Brain microvascular endothelial cell (primary cell): ENCODE results near the gene SLC35C1.

Experiments
- DNase-seq: peaks from one replicate; pipeline ENCODE4 v3.0.0-alpha.2; 2020
- H3K27ac ChIP-seq: fragments of 250-450 bp; sonication (Bioruptor Pico); 2 replicates; pipeline ENCODE4 v1.5.1; 2020; ENCODE audit warnings: mild to moderate bottlenecking, moderate library complexity
- H3K27me3 ChIP-seq: fragments of 250-450 bp; sonication (Bioruptor Pico); replicated peaks from 2 replicates; pipeline ENCODE4 v1.5.1; 2020; ENCODE audit warnings: mild to moderate bottlenecking
- H3K36me3 ChIP-seq: fragments of 250-450 bp; sonication (Bioruptor Pico); replicated peaks from 2 replicates; pipeline ENCODE4 v1.5.1; 2020; ENCODE audit warnings: mild to moderate bottlenecking
- H3K4me3 ChIP-seq: 2 replicates; pipeline ENCODE4 v1.5.1; 2011; ENCODE audit warnings: low read depth, mild to moderate bottlenecking, control low read depth, low read length, moderate library complexity
- in situ Hi-C: cut with HindIII; loops from 2 replicates; pipeline ENCODE4 v1.10.0; 2017; ENCODE audit warnings: low sequenced_read_pairs, low pct_ligation_motif_present
- TF ChIP-seq, protein P1 (sequence below): IDR thresholded peaks from 2 replicates; pipeline ENCODE4 v1.5.1; 2011; ENCODE audit warnings: low read depth, mild to moderate bottlenecking, moderate library complexity, low read length, control low read depth, inconsistent platforms; ENCODE audit errors: missing control alignments

Gene SLC35C1

DNA sequence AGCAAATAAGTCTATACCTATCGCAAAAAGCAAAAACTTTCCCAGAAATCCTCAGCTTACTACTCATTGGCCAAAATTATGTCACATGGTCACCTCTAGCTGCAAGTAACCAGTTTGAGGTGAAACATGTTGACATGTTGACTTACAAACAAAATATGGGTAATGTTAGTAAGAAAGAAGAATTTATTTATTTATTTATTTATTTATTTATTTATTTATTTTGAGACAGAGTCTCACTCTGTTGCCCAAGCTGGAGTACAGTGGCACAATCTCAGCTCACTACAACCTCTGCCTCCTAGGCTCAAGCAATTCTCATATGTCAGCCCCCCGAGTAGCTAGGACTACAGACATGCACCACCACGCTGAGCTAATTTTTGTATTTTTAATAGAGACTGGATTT is 5.4 kb upstream of the SLC35C1 start:
- Histone ChIP-seq H3K36me3 (no peaks in the 10 kb centered on the region), H3K27ac (no peak overlapping the region), H3K27me3 (no peaks in the 10 kb centered on the region), H3K4me3 (no peak overlapping the region)
- in situ Hi-C loops, result no loop called here
- TF ChIP-seq, protein P1, sequence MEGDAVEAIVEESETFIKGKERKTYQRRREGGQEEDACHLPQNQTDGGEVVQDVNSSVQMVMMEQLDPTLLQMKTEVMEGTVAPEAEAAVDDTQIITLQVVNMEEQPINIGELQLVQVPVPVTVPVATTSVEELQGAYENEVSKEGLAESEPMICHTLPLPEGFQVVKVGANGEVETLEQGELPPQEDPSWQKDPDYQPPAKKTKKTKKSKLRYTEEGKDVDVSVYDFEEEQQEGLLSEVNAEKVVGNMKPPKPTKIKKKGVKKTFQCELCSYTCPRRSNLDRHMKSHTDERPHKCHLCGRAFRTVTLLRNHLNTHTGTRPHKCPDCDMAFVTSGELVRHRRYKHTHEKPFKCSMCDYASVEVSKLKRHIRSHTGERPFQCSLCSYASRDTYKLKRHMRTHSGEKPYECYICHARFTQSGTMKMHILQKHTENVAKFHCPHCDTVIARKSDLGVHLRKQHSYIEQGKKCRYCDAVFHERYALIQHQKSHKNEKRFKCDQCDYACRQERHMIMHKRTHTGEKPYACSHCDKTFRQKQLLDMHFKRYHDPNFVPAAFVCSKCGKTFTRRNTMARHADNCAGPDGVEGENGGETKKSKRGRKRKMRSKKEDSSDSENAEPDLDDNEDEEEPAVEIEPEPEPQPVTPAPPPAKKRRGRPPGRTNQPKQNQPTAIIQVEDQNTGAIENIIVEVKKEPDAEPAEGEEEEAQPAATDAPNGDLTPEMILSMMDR, result no peak
- DNase-seq, result no peak

DNA sequence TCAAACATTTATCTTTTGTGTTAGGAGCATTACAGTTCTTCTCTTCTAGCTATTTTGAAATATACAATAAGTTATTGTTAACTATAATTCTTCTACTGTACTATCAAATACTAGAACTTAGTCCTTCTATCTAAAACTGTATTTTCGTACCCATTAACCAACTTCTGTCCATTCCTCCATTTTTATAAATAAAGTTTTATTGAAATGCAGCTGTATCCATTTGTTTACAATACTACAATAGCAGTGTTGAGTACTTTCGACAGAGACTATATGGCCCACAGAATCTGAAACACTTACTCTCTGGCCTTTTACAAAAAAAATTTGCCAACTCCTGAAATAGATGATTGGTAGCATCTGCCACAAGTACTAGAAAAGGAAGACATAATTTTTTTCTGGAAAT is 4.7 kb upstream of the SLC35C1 start:
- DNase-seq, result no peak
- Histone ChIP-seq H3K27me3 (no peaks in the 10 kb centered on the region), H3K36me3 (no peaks in the 10 kb centered on the region), H3K27ac (no peak overlapping the region), H3K4me3 (no peak overlapping the region)
- in situ Hi-C loops, result no loop called here
- TF ChIP-seq, protein P1, result no peak

DNA sequence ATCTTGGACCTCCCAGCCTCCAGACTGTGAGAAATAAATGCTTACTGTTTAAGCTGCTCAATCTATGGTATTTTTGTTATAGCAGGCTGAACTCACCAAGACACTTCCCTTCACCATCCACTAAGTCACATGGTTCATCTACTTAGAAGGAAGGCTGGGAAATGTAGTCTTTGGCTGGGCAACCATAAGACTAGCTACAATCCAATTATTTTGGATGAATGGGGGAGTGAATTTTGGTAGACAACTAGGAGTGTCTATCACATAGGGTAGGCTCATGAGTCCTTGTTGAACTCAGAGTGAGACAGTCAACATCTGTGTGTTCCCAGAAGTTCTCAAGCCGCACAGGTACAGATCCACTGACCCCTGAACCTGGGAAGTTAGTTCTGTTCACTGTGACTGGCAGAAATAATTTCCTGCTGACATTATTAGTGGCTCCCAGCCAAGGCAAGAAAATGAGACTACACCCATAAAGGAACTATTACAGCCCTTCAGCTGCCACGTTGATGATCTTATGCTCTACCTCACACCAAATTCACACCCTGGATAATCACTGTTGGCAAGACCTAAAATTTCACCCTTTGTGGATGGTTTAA is 3.1 kb upstream of the SLC35C1 start:
- no peak for DNase-seq
- in situ Hi-C loops, result no loop called here
- no peak overlapping the region for H3K27ac ChIP-seq

DNA sequence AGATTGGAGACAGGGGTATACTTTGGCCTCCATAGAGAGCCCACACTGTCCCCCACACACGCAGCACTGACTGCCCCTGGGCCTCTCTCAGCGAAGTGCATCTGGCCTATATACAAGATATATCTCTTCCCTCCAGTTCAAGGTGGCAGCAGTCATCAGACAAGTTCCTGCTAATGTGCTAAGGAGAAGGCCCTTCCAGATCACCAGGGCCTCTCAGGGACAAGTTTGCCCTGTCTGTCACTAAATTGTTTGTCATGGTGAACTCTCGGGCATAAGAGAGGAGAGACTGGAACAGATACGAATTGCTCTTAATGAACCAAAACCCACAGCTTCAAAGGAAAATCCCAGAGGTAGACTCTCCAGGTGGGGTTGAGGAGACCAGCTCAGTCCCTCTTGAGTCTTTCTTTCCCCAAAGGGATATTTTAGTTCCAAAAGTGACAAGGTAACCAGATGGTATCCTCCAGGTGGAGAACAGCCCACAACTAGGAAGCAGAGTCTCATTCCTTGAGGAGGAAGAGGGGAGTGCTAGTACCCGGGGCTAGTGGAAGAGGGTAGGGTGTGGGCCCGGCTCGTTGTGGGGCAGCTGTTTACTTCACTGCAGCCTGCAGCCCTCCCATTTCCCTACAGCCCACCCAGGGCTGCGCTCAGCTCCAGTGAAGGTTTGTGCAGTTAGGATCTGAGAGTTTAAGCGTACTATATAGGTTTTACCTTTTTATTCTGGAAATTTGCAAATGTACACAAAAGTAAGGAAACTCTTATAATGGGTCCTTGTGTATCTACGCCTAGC is 2.2 kb upstream of the SLC35C1 start:
- Histone ChIP-seq H3K27ac (no peak overlapping the region), H3K27me3 (no peaks in the 10 kb centered on the region), H3K36me3 (no peaks in the 10 kb centered on the region), H3K4me3 (no peak overlapping the region)
- TF ChIP-seq, protein P1, result no peak
- DNase-seq, result no peak
- in situ Hi-C loops, result no loop called here

More for the DNA sequence above, 3.1 kb upstream of the SLC35C1 start:
- Histone ChIP-seq H3K36me3 (no peaks in the 10 kb centered on the region), H3K27me3 (no peaks in the 10 kb centered on the region), H3K4me3 (no peak overlapping the region)
- TF ChIP-seq, protein P1, result no peak

DNA sequence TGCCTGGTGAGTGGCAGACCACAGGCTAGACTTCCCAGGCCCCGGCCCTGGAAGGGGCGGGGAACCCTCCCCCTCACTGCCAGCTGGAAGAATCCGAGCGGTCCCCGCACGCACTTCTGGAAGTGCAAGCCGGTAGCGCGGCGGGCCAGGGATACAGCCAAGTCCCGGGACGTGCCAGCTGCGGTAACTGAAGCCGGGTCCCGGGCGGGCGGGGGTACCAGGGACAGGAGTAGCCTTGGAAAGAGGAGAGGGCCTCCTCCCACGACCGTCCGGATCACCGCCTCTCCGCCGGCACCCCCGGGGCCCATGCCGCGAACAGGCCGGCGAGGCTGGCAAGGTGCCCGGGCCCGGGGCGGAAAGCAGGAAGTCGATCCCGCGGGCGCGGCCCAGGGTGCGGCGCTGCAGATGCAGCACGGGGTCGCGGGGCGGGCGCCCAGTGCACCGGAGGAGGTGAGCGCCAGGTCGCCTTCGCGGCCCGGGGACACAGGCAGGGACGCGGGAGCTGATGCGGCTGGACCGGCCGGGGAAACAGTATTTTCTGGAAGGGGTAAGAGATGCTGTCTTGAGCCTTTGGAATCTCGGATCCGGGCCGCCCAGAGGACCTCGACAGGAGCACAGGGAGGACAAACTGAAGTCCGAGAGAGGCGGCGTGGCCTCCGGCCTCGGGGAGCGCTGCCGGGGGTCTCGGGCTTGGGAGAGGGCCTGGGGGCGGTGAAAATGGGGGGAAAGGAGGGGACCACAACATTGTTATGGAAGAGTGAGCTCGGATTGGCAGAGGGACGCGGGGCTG is 783 bp upstream of the SLC35C1 start:
- peak overlapping the region; percentile 84 for H3K4me3 ChIP-seq
- no peaks in the 10 kb centered on the region for H3K36me3 ChIP-seq
- peak; percentile 20 for DNase-seq
- no peak overlapping the region for H3K27ac ChIP-seq
- in situ Hi-C loops, result no loop called here
- TF ChIP-seq, protein P1, result no peak
- no peaks in the 10 kb centered on the region for H3K27me3 ChIP-seq
